ENCODE data around the gene TACR1.
"Not testable (repeated sequence)": the region's sequence is repeated elsewhere in the genome, so short reads cannot be mapped to it uniquely, and the experiment has no call there.

TACR1 gene, protein sequence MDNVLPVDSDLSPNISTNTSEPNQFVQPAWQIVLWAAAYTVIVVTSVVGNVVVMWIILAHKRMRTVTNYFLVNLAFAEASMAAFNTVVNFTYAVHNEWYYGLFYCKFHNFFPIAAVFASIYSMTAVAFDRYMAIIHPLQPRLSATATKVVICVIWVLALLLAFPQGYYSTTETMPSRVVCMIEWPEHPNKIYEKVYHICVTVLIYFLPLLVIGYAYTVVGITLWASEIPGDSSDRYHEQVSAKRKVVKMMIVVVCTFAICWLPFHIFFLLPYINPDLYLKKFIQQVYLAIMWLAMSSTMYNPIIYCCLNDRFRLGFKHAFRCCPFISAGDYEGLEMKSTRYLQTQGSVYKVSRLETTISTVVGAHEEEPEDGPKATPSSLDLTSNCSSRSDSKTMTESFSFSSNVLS

DNA sequence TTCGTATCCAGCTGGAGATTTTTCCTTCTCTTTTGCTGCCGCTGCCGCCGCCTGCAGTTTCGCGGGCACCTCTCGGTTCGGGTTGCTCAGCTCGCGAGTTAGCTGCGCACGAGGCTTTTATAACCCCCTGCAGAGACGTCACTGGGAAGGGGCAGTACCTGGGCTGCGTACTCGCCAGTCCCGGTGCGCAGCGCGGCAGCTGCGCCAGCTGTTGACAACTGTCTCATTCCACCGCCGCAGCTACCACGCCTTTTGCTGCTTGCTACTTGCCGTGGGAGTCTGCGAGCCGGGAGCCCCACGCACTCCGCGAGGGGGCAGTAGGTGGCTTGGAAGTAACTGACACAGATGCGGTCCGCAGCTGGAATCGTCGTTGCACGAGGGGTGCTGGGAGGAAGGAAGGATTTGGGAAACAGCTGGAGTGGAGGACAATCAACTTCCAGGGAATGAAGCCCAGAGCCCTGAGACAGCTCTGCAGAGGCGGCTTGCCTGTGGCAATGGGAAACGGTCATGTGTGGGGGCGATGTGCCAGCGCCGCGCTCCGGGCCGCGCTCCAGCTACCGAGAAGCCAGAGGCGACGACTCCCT, at the start of gene TACR1:
TSS of gene TACR1 (minus strand) at position 93 of the 584 bp plus-strand sequence. CDS start 586 bp downstream, outside the sequence.
- DNase-seq, result peak; percentile 50

- not testable (repeated sequence) for DNase-seq
Observed at GRCh38 chr2:75248581-75248980, 49.3 kb upstream of the TACR1 start.

GRCh38 chr2:75246441-75247167, 47.3 kb upstream of the TACR1 start:
- no peak for DNase-seq

DNA sequence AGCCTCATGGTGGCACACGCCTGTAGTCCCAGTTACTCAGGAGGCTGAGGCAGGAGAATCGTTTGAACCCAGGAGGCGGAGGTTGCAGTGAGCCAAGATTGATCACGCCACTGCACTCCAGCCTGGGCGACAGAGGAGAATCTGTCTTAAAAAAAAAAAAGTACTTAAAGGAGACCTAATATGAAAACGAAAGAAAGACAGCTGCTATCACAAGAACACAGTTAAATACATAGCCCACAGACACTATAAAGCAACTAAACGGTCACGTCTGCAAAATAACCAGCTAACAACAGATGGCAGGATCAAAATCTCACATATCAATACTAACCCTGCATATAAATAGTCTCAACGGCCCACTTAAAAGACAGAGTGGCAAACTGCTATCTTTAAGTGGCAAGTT, 43.9 kb upstream of the TACR1 start:
- no peak for DNase-seq

- DNase-seq, result no peak
Observed at GRCh38 chr2:75241696-75242095, 42.4 kb upstream of the TACR1 start.

DNA sequence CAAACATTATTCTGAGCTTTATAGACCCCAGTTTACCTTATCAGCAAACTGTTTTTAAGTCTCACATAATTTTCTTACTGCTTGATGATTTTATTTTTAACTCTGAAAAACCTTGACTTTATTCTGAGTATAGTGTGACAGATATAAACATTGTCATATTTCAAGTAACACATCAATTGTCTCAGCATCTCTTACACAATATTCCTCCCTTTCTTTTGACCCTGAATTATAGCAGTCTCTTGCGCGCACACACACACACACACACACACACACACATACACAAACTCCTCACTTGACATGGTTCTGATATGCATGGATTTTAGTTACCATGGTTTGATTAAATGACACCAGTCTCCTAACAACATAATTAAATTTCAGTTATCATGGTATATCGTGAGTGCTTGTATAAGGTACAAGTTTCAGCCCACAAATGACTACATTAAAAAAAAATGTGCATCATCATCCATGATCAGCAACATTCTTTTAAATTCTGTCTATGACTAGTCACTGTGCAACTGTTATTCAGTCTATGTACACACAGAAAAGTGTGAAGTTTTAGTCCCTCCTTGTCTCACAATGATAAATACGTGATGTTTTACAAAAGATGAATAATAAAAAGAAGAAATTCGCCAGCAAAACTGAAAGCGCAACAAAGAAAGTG, 39.5 kb upstream of the TACR1 start:
- DNase-seq, result no peak

DNA sequence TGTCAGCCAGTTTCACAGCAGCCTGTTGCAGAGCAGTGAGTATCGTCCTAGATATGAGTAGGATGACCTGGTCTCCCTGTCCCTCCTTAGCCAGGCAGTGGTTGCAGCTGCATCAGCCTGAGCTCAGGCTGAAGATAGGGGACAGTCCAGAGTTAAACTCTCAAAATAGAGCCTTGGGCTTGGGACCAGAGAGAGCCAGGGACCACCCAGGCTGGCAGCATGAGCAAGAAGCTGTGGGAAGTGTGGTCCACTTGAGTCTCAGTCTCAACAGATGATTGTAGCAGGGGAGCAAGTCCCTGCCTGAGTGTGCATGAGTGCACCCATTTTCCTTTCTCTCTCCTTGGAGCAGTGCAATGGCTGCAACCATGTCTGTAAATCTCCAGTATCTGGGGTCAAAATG, 38.0 kb upstream of the TACR1 start:
- DNase-seq, result no peak

- DNase-seq, result no peak
Observed at GRCh38 chr2:75233965-75234364, 34.6 kb upstream of the TACR1 start.

GRCh38 chr2:75226617-75227016, 27.3 kb upstream of the TACR1 start:
- DNase-seq, result no peak

GRCh38 chr2:75226099-75226498, 26.8 kb upstream of the TACR1 start:
- no peak for DNase-seq

DNA sequence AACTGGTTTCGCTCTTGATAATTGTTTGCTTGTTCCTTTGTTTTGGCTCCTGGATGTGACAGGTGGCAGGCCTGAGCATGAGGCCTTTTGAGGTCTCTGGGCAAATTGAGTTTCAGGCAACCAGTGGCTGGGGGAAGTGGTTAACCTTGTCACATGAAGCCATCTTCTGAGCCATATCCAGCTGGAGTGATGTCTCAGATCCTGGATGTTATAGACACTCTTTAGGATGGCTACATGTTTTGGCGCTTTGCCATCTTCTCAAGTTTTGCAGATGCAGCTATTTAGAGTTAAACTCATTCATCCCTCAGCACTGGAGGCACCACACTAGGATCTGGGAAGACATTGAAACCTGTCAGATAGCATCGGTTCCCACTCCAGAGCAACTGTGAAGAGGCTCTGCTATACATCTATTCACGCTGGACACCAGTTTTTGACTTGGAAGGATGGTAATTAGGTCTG, 25.3 kb upstream of the TACR1 start:
- no peak for DNase-seq

DNA sequence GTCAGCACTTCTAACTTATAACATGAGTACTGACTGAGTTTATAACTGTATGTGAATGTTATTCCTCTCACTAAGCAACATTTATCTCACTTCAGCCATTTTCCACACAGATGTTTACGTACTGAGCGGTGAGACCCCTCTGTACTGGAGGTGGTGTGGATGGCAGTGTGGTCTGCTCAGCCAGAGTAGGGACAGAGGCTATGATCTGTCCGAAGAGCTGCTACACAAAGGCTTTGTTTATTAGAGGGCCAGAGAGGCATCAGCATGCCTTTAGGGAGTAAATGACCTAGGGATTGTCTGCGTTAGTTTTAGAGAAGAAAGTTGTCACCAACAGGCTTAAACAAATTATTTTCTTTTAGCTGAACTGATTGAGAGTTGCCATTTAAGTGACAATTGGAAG, 23.2 kb upstream of the TACR1 start:
- DNase-seq, result no peak

DNA sequence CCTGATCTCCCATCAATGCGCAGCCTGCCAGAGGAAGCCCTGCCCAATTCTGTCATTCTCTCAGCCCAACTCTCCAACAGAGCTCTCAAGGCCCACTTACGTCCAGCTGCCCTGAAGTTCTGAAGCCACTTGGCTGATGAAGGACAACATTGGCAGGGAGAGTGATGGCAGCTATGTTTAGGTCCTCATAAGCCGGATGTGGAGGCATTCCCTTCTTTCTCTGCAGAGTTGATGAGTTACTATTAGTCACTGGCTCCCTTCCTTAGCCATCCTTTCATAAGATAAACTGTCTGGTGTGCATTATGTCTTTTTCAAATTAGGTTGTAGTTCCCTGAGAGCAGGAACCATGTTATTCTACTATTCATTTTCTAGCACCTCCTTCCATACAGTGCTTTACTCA, 22.5 kb upstream of the TACR1 start:
- DNase-seq, result no peak

DNA sequence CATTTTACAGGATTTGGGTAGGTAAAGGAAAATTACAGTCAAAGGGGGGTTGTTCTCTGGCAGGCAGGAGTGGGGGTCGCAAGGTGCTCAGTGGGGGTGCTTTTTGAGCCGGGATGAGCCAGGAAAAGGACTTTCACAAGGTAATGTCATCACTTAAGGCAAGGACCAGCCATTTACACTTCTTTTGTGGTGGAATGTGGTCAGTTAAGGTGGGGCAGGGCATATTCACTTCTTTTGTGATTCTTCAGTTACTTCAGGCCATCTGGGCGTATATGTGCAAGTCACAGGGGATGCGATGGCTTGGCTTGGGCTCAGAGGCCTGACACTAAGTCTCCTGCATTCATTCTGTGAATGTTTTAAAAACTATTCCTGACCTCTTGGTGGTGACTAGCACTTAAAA, 19.9 kb upstream of the TACR1 start:
- not testable (repeated sequence) for DNase-seq

- DNase-seq, result no peak
Observed at GRCh38 chr2:75211266-75211770, 12.0 kb upstream of the TACR1 start.

DNA sequence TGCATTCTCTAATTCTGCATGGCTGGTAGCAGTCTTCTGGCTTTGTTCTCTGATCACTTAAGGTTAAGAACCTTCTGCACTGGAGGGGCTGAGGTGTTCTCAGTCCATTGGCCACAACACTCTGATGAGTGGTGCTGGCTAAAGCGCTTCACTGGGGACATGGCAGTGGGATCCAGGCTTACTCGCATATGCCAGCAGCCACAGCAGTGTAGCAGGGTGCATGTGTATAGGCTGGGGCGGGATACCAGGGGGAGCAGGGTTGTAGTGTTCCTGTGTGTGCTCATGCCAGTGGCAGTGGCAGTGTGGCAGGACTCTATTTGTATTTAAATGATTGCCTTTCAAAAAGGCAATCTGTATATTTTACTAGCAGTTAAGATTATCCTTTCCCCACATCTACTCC, 11.1 kb upstream of the TACR1 start:
- DNase-seq, result no peak

- no peak for DNase-seq
Observed at GRCh38 chr2:75208738-75209137, 9.4 kb upstream of the TACR1 start.

DNA sequence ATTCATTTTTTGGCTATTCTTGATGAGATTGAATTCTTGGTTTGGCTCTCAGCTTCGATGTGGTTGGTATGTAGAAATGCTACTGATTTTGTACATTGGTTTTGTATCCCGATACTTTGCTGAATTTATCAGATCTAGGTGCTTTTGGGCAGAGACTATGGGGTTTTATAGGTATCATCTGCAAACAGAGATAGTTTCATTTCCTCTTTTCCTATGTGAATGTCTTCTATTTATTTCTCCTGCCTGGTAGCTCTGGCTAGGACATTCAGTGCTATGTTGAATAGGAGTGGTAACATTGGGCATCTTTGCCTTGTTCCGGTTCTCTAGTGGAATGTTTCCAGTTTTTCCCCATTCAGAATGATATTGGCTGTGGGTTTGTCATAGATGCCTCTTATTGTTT, 5.5 kb upstream of the TACR1 start:
- no peak for DNase-seq

DNA sequence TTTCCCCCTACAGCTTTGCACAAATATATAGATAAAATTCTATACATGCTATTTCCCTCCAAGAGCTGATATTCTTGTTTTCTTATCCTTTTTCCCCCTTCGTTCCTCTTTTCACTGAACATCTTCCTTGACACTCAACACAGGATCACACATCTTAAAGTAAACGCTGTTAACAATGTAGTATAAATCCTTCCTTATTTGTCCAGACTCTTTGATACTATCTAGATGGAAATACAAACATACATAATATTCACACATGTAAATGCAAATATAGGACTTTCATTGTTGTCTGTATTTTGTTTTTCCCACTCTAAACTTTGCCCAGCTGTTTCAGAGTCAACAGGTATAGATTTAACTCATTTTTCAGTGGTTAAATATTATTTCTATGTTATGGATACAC, 3.0 kb upstream of the TACR1 start:
- DNase-seq, result no peak

GRCh38 chr2:75200140-75201096, 1.1 kb upstream of the TACR1 start:
- no peak for DNase-seq

DNA sequence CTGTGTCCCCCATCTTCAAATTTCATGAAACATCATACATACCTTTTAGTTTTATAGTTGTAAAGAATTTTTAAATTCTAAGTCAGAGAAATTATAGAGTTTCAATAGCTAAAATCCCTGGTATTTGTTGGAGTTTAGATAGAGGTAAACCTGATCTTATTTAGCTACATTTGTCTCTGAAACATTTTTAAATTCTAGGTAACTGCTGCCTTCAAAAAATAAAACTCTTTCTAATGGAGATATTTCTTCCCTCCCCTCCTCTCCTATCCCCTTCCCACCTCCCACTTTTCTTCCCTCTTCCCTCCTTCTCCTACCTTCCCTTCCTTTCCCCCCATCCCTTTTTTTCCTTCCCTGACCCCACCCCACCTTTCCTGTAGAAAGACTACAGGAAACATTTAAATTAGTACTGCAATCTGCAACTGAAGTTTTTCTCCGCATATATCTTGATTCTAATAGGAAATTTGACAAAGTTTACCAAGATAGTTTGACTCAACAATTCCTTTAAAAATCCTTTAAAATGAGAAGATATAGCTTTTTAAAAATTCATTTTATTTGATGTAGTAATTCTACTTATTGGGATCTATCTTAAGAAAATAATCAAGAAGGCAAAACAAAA, 4.1 kb downstream of the TACR1 start:
- no peak for DNase-seq

Data from CD4-positive, alpha-beta T cell treated with Interleukin-17A for 4 hours (primary cell).